NCI-H82 (cell line): ENCODE results near the gene MYH15.

ENCODE experiments used
- DNase-seq: peaks from one replicate; lab custom pipeline; 2025; lab: John Stamatoyannopoulos, UW

The MYH15 gene

GRCh38 chr3:108415661-108416060, 94.7 kb downstream of the MYH15 start:
- DNase-seq = peak; percentile 52

GRCh38 chr3:108414007-108414406, 96.4 kb downstream of the MYH15 start:
- DNase-seq = no peak

- DNase-seq = no peak
These were observed 98.2 kb downstream of the MYH15 start for GRCh38 chr3:108412121-108412750.

- DNase-seq = no peak
These were observed 99.8 kb downstream of the MYH15 start for GRCh38 chr3:108410531-108410984.

GRCh38 chr3:108409800-108410178, 100.6 kb downstream of the MYH15 start:
- DNase-seq = no peak

- no peak for DNase-seq
These were observed 101.3 kb downstream of the MYH15 start for GRCh38 chr3:108408883-108409799.

- no peak for DNase-seq
These were observed 102.5 kb downstream of the MYH15 start for GRCh38 chr3:108407886-108408285.

GRCh38 chr3:108406661-108407206, 103.7 kb downstream of the MYH15 start:
- peak; percentile 81 for DNase-seq

- DNase-seq = no peak
These were observed 104.2 kb downstream of the MYH15 start for GRCh38 chr3:108406063-108406660.

GRCh38 chr3:108404368-108404767, 106.0 kb downstream of the MYH15 start:
- DNase-seq = peak; percentile 98

- peak; percentile 79 for DNase-seq
These were observed 106.6 kb downstream of the MYH15 start for GRCh38 chr3:108403686-108404345.

GRCh38 chr3:108403198-108403597, 107.2 kb downstream of the MYH15 start:
- DNase-seq = no peak

- DNase-seq = no peak
These were observed 108.6 kb downstream of the MYH15 start for GRCh38 chr3:108401836-108402235.

GRCh38 chr3:108398510-108398909, 111.9 kb downstream of the MYH15 start:
- DNase-seq = no peak

- no peak for DNase-seq
These were observed 114.1 kb downstream of the MYH15 start for GRCh38 chr3:108396336-108396735.

- no peak for DNase-seq
These were observed 115.8 kb downstream of the MYH15 start for GRCh38 chr3:108394563-108394962.

- DNase-seq = no peak
These were observed 116.4 kb downstream of the MYH15 start for GRCh38 chr3:108394016-108394415.

- DNase-seq = no peak
These were observed 117.1 kb downstream of the MYH15 start for GRCh38 chr3:108393128-108393900.

GRCh38 chr3:108391917-108392593, 118.3 kb downstream of the MYH15 start:
- DNase-seq = no peak

- peak; percentile 77 for DNase-seq
These were observed 121.0 kb downstream of the MYH15 start for GRCh38 chr3:108389372-108389771.
